ENCODE data around the gene ADAMTS14.
A peak's percentile ranks its signal among the peaks of the same experiment; 100 is the strongest.

ADAMTS14 gene

GRCh38 chr10:70705121-70705861 is 33.0 kb downstream of the ADAMTS14 start:
- H3K27me3 Mint-ChIP-seq = no peaks in the 10 kb centered on the region
- H3K27ac Mint-ChIP-seq = no peak overlapping the region
- H3K9me3 Mint-ChIP-seq = no peaks in the 10 kb centered on the region
- no peak overlapping the region for H3K4me3 Mint-ChIP-seq
- DNase-seq = no peak
- H3K36me3 Mint-ChIP-seq (ENCODE audit: low read depth) = no peaks in the 10 kb centered on the region
- no peaks in the 10 kb centered on the region for H3K4me1 Mint-ChIP-seq (ENCODE audit: low read depth)

GRCh38 chr10:70711177-70711576 is 38.9 kb downstream of the ADAMTS14 start:
- no peaks in the 10 kb centered on the region for H3K9me3 Mint-ChIP-seq
- peaks cover 9% of the 10 kb centered on the region for H3K4me1 Mint-ChIP-seq (ENCODE audit: low read depth)
- H3K27me3 Mint-ChIP-seq = no peaks in the 10 kb centered on the region
- no peak for DNase-seq
- H3K36me3 Mint-ChIP-seq (ENCODE audit: low read depth) = no peaks in the 10 kb centered on the region
- no peak overlapping the region for H3K27ac Mint-ChIP-seq
- H3K4me3 Mint-ChIP-seq = no peak overlapping the region

- Mint-ChIP-seq H3K27me3 (no peaks in the 10 kb centered on the region), H3K4me1 (ENCODE audit: low read depth) (peaks cover 10% of the 10 kb centered on the region), H3K9me3 (no peaks in the 10 kb centered on the region), H3K27ac (no peak overlapping the region), H3K36me3 (ENCODE audit: low read depth) (no peaks in the 10 kb centered on the region), H3K4me3 (no peak overlapping the region)
- DNase-seq = no peak
These were observed 39.6 kb downstream of the ADAMTS14 start for GRCh38 chr10:70711911-70712310.

DNA sequence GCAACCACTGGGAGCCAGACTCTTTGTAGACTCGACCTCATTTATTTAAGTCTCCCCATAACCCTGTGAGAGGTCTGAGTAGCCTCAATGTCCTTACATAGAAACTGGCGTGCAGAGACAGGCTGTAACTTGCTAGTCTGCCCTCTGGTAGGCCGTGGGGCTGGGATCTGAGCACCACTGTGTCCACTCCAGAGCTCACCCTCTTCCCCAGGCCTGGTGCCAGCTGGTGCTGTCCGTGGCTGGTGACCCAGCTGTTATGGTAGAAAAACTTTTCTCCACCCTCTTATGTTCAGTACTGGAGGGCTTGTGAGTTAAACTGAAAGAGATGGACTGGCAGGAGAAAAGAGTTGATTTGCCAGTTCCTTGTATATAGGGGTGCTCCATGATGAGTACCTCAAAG is 41.9 kb downstream of the ADAMTS14 start:
- Mint-ChIP-seq H3K36me3 (ENCODE audit: low read depth) (no peaks in the 10 kb centered on the region), H3K4me3 (no peak overlapping the region), H3K27me3 (no peaks in the 10 kb centered on the region), H3K9me3 (no peaks in the 10 kb centered on the region), H3K4me1 (ENCODE audit: low read depth) (peaks cover 10% of the 10 kb centered on the region), H3K27ac (no peak overlapping the region)
- DNase-seq = no peak

GRCh38 chr10:70714951-70715350 is 42.6 kb downstream of the ADAMTS14 start:
- Mint-ChIP-seq H3K4me1 (ENCODE audit: low read depth) (peaks cover 10% of the 10 kb centered on the region), H3K27ac (no peak overlapping the region), H3K27me3 (no peaks in the 10 kb centered on the region), H3K9me3 (no peaks in the 10 kb centered on the region), H3K4me3 (no peak overlapping the region), H3K36me3 (ENCODE audit: low read depth) (no peaks in the 10 kb centered on the region)
- no peak for DNase-seq

DNA sequence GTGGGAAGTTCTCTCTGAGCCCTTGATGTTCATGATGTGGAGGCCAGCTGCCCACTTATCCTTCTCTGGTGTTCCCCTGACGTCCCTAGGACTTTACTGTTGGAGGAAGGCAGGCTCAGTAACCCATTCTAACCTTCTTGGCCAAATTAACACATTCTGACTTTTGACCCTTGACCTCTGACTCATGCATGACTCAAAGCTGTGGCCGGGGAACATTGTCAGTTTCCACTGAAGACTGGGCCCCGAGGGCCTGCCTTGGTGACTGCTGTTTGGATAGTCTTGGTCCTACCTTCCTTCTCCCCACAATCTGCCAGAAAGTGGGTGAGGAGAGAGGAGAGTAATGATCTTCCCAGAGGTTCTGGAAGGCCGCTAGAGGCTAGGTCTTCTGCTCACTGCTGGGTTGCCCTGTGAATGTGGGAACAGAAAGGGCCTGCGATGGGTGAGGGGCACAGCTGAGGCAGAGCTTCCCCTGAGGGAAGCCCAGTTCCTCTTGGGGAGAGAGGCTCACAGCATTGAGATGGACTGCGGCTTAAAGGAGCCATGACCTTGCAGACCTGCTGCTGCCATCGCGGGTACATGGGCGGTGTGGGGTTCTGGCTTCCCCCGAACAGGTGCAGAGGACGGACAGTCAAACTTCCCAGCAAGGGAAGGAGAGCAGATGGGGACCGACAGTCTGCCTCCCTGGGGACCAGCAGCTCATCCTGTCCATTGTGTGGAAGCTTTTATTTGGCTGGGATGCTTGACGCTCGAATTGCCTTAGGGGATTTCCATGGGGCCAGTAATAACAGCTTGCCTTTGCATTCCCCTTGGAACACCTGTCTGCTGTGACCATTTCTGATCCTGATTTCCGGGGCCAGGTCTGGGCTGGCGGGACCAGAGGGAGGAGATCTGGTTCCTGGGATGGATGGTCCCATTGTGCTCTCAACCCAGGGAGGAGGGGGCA is 43.8 kb downstream of the ADAMTS14 start:
- peak overlapping the region; percentile 59 for H3K27ac Mint-ChIP-seq
- no peaks in the 10 kb centered on the region for H3K36me3 Mint-ChIP-seq (ENCODE audit: low read depth)
- H3K4me1 Mint-ChIP-seq (ENCODE audit: low read depth) = peaks cover 10% of the 10 kb centered on the region
- no peak overlapping the region for H3K4me3 Mint-ChIP-seq
- H3K27me3 Mint-ChIP-seq = no peaks in the 10 kb centered on the region
- no peaks in the 10 kb centered on the region for H3K9me3 Mint-ChIP-seq
- no peak for DNase-seq

GRCh38 chr10:70722820-70723424 is 50.6 kb downstream of the ADAMTS14 start:
- no peaks in the 10 kb centered on the region for H3K4me1 Mint-ChIP-seq (ENCODE audit: low read depth)
- H3K27ac Mint-ChIP-seq = no peak overlapping the region
- no peak for DNase-seq

GRCh38 chr10:70723771-70724170 is 51.5 kb downstream of the ADAMTS14 start:
- Mint-ChIP-seq H3K27ac (no peak overlapping the region), H3K4me1 (ENCODE audit: low read depth) (no peaks in the 10 kb centered on the region), H3K27me3 (no peaks in the 10 kb centered on the region), H3K36me3 (ENCODE audit: low read depth) (no peaks in the 10 kb centered on the region), H3K9me3 (no peaks in the 10 kb centered on the region), H3K4me3 (no peak overlapping the region)
- no peak for DNase-seq

More at GRCh38 chr10:70722820-70723424, 50.6 kb downstream of the ADAMTS14 start:
- Mint-ChIP-seq H3K4me3 (no peak overlapping the region), H3K9me3 (no peaks in the 10 kb centered on the region), H3K36me3 (ENCODE audit: low read depth) (no peaks in the 10 kb centered on the region), H3K27me3 (no peaks in the 10 kb centered on the region)

GRCh38 chr10:70726909-70727495 is 54.7 kb downstream of the ADAMTS14 start:
- no peak overlapping the region for H3K4me3 Mint-ChIP-seq
- no peak overlapping the region for H3K27ac Mint-ChIP-seq
- H3K27me3 Mint-ChIP-seq = no peaks in the 10 kb centered on the region
- H3K9me3 Mint-ChIP-seq = no peaks in the 10 kb centered on the region
- DNase-seq = no peak
- H3K36me3 Mint-ChIP-seq (ENCODE audit: low read depth) = no peaks in the 10 kb centered on the region
- no peaks in the 10 kb centered on the region for H3K4me1 Mint-ChIP-seq (ENCODE audit: low read depth)

- Mint-ChIP-seq H3K27ac (no peak overlapping the region), H3K4me1 (ENCODE audit: low read depth) (no peaks in the 10 kb centered on the region), H3K27me3 (no peaks in the 10 kb centered on the region), H3K4me3 (no peak overlapping the region), H3K9me3 (no peaks in the 10 kb centered on the region), H3K36me3 (ENCODE audit: low read depth) (no peaks in the 10 kb centered on the region)
- DNase-seq = no peak
These were observed 56.0 kb downstream of the ADAMTS14 start for GRCh38 chr10:70728328-70728727.

GRCh38 chr10:70729763-70730357 is 57.6 kb downstream of the ADAMTS14 start:
- H3K4me1 Mint-ChIP-seq (ENCODE audit: low read depth) = no peaks in the 10 kb centered on the region
- no peaks in the 10 kb centered on the region for H3K9me3 Mint-ChIP-seq
- H3K27me3 Mint-ChIP-seq = no peaks in the 10 kb centered on the region
- no peak overlapping the region for H3K27ac Mint-ChIP-seq
- no peak for DNase-seq
- no peak overlapping the region for H3K4me3 Mint-ChIP-seq
- H3K36me3 Mint-ChIP-seq (ENCODE audit: low read depth) = no peaks in the 10 kb centered on the region

DNA sequence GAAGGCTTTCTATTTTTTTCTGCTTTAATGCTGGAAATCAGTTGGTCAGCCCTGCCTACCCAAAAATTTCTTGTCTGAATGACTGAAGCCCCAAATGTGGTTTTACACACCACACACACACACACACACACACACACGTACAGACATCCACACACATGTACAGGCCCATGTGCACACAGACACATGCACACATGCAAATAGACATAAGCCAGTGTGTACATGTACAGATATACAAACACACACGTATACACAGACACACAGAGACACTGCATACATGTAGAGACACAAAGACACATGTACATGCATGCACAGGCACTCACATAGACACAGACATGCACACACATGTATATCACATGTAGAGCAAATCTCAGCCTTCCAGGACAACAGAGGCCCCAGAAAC is 58.6 kb downstream of the ADAMTS14 start:
- Mint-ChIP-seq H3K36me3 (ENCODE audit: low read depth) (no peaks in the 10 kb centered on the region), H3K4me1 (ENCODE audit: low read depth) (no peaks in the 10 kb centered on the region), H3K27ac (no peak overlapping the region), H3K9me3 (no peaks in the 10 kb centered on the region), H3K4me3 (no peak overlapping the region), H3K27me3 (no peaks in the 10 kb centered on the region)
- no peak for DNase-seq

- no peaks in the 10 kb centered on the region for H3K9me3 Mint-ChIP-seq
- H3K27ac Mint-ChIP-seq = no peak overlapping the region
- H3K36me3 Mint-ChIP-seq (ENCODE audit: low read depth) = no peaks in the 10 kb centered on the region
- DNase-seq = no peak
- H3K4me1 Mint-ChIP-seq (ENCODE audit: low read depth) = no peaks in the 10 kb centered on the region
- no peaks in the 10 kb centered on the region for H3K27me3 Mint-ChIP-seq
- H3K4me3 Mint-ChIP-seq = no peak overlapping the region
These were observed 60.3 kb downstream of the ADAMTS14 start for GRCh38 chr10:70732569-70732968.

GRCh38 chr10:70733051-70733450 is 60.7 kb downstream of the ADAMTS14 start:
- no peak for DNase-seq
- Mint-ChIP-seq H3K27me3 (no peaks in the 10 kb centered on the region), H3K4me3 (no peak overlapping the region), H3K9me3 (no peaks in the 10 kb centered on the region), H3K4me1 (ENCODE audit: low read depth) (no peaks in the 10 kb centered on the region), H3K27ac (no peak overlapping the region), H3K36me3 (ENCODE audit: low read depth) (no peaks in the 10 kb centered on the region)
